GM19463 (cell line): Measurements from ENCODE around the gene FAM185A.
A peak's percentile ranks its signal among the peaks of the same experiment; 100 is the strongest.
"Not testable (repeated sequence)": the region's sequence is repeated elsewhere in the genome, so short reads cannot be mapped to it uniquely, and the experiment has no call there.

Source experiments
- ATAC-seq: cut with Tn5 transposase; IDR thresholded peaks from one replicate; pipeline ENCODE4 v1.9.1; 2021; ENCODE audit warnings: mild to moderate bottlenecking, moderate library complexity; ENCODE audit not compliant: unreplicated experiment

FAM185A gene

GRCh38 chr7:102748605-102749444 lies at the start of gene FAM185A:
Gene FAM185A, plus strand, starts transcription at chr7:102748999. Its CDS starts 209 bp downstream, at chr7:102749208.
- ATAC-seq = peak; percentile 98

- ATAC-seq = peak; percentile 73
Observed at GRCh38 chr7:102713011-102713690, 35.6 kb upstream of the FAM185A start.

- ATAC-seq = peak; percentile 70
Observed at GRCh38 chr7:102713691-102714080, 35.1 kb upstream of the FAM185A start.

GRCh38 chr7:102714774-102715522 lies 33.9 kb upstream of the FAM185A start:
- not testable (repeated sequence) for ATAC-seq

GRCh38 chr7:102715718-102716117 lies 33.1 kb upstream of the FAM185A start:
- ATAC-seq = peak; percentile 33

GRCh38 chr7:102718491-102718890 lies 30.3 kb upstream of the FAM185A start:
- not testable (repeated sequence) for ATAC-seq

- ATAC-seq = not testable (repeated sequence)
Observed at GRCh38 chr7:102726170-102726569, 22.6 kb upstream of the FAM185A start.

- ATAC-seq = not testable (repeated sequence)
Observed at GRCh38 chr7:102729670-102730069, 19.1 kb upstream of the FAM185A start.

- not testable (repeated sequence) for ATAC-seq
Observed at GRCh38 chr7:102730431-102730830, 18.4 kb upstream of the FAM185A start.

- not testable (repeated sequence) for ATAC-seq
Observed at GRCh38 chr7:102742002-102742771, 6.6 kb upstream of the FAM185A start.

- not testable (repeated sequence) for ATAC-seq
Observed at GRCh38 chr7:102743861-102744260, 4.9 kb upstream of the FAM185A start.

- not testable (repeated sequence) for ATAC-seq
Observed at GRCh38 chr7:102745494-102746288, 3.1 kb upstream of the FAM185A start.

GRCh38 chr7:102749445-102749786 lies 617 bp downstream of the FAM185A start:
- ATAC-seq = not testable (repeated sequence)

GRCh38 chr7:102758227-102758626 lies 9.4 kb downstream of the FAM185A start:
- ATAC-seq = not testable (repeated sequence)

GRCh38 chr7:102759934-102760333 lies 11.1 kb downstream of the FAM185A start:
- not testable (repeated sequence) for ATAC-seq

GRCh38 chr7:102761234-102761633 lies 12.4 kb downstream of the FAM185A start:
- ATAC-seq = not testable (repeated sequence)

- ATAC-seq = not testable (repeated sequence)
Observed at GRCh38 chr7:102763295-102763905, 14.6 kb downstream of the FAM185A start.

GRCh38 chr7:102769657-102770192 lies 20.9 kb downstream of the FAM185A start:
- ATAC-seq = not testable (repeated sequence)

- ATAC-seq = not testable (repeated sequence)
Observed at GRCh38 chr7:102770467-102770866, 21.7 kb downstream of the FAM185A start.
